GM12873 (cell line): Measurements from ENCODE around the gene FMNL2.

Source experiments
- CTCF ChIP-seq: IDR thresholded peaks from 2 replicates; pipeline ENCODE4 v1.5.1; 2012; ENCODE audit warnings: low read depth, mild to moderate bottlenecking, moderate library complexity, low read length, control low read depth; ENCODE audit not compliant: insufficient read depth; ENCODE audit errors: missing control alignments

FMNL2 gene

DNA sequence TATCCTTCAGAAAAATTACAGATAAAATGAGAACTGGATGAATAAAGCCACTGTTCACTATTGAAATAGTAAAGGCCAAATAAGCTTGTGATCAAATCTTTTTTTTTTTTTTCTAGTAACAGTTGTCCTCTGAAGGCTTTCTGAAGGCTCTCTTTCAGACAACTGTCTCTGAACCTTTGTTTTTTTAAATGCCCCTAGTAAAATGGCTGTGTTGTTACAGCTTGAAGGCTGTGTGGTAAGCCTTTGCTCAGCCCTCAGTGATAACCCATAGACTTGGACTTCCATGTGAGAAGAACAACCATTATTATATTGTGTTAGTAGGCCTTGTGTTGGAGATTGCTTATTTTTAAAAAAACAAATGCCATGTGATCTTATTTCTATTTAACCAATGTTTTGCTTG, 17.6 kb downstream of the FMNL2 start:
- TF ChIP-seq CTCF: no peak

DNA sequence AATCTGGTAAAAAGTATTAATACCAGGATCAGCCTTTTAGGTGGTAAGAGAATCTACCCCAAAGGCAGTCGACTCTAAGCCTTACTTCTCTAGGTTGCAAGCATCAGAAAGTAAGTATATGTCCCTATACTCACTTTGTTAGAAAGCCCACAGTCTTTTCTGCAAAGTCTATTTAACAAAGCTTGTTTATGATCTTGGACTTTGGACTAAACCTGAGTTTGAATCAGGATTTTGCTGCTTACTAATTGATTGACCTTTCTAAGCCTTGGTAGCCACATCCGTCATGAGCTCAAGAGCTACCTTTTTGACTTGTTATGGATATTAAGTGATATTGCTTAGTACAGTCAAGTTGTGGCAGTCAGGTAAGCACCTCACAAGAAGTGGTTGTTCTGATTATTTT, 18.4 kb downstream of the FMNL2 start:
- TF ChIP-seq CTCF: no peak

- no peak for TF ChIP-seq CTCF
Observed at GRCh38 chr2:152354069-152354755, 19.2 kb downstream of the FMNL2 start.

DNA sequence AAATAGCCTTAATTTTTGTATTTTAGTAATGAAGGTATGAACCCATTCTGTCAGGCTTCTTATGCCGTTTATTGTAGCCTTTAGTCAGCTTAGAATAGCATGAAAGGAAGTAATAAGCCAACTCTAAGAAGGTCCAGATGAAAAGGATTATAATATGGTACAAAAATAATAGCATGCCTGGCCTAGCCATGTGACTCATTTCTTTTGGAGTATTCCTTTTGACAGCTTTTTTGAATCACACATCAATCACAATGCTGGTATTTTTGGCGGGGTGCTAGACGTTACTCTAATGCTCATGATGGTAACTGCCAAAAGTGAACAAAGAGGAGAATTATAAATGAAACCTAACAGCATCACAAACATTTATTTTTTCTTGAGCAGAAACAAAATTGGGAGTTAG, 19.9 kb downstream of the FMNL2 start:
- no peak for TF ChIP-seq CTCF

- TF ChIP-seq CTCF: no peak
Observed at GRCh38 chr2:152355409-152355831, 20.4 kb downstream of the FMNL2 start.

DNA sequence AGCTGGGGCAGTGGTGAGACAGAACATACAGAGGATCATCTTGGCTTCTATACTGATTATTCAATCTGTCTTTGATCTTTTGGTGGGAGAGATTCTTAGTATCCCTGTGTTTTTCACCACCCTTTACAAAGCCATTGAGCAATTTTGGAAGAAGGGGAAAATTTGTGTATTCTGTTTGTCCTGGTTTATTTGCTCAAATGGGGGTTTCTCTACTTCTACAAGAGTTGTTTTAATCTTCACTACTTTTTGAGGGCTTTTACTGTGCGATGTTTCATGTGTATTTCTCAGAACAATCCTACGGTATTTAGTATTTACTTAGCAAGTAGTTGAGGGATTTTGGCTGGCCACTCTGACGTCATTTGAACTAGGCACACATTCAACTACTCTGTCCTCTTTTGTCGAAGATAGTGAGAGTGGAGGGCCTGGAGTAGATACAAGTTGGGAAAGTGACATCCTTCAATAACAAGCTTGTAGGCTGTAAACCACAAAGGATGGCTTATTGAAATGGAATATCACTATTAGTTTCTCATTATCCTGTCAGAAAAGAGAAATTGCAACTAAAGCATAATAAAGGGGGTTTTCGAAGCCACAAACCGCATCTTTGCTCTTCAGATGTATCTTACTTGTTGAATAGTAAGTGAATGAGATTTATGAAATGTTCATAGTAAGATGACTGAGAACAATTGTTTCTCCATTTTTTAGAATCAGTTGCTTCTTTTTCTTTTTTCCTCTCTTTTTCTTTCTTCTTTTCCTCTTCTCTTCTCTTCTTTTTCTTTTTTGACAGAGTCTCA, 24.8 kb downstream of the FMNL2 start:
- TF ChIP-seq CTCF: no peak

- no peak for TF ChIP-seq CTCF
Observed at GRCh38 chr2:152363936-152364335, 29.0 kb downstream of the FMNL2 start.
